Heart right ventricle (tissue), 16 donors: ENCODE data around the gene CCDC18. TPM values are rescaled to one million over a fixed set of nuclear protein-coding genes. Genes with fewer than 3 reads are reported as not detected.

Experiments
- ATAC-seq, 8 donors: fragments of 200-7000 bp; cut with Tn5 transposase; one replicate each; pipeline ENCODE4 v1.9.1; 2020; ENCODE audit warnings: mild to moderate bottlenecking in 8 of 8, moderate library complexity in 8 of 8, moderate number of reproducible peaks in 1 of 8
- DNase-seq, 2 donors: peaks; one replicate each; pipeline ENCODE4 v3.0.0-alpha.2; 2020
- H3K27ac ChIP-seq, 10 donors: fragments of 200-600 bp; sonication (generic) in 2 of 10; one replicate each; pipeline versions ENCODE4 v1.5.0 to v1.8.0; 2020 to 2022; ENCODE audit warnings: mild to moderate bottlenecking in 3 of 10
- H3K27me3 ChIP-seq, 7 donors: fragments of 200-600 bp; one replicate each; pipeline ENCODE4 v1.8.0; 2021 to 2022; ENCODE audit warnings: mild to moderate bottlenecking in 2 of 7
- H3K36me3 ChIP-seq, 9 donors: fragments of 200-600 bp; sonication (generic) in 1 of 9; one replicate each; pipeline versions ENCODE4 v1.5.0 to v1.8.0; 2020 to 2022; ENCODE audit warnings: mild to moderate bottlenecking in 2 of 9
- H3K4me1 ChIP-seq, 9 donors: fragments of 200-600 bp; sonication (generic) in 1 of 9; one replicate each; pipeline versions ENCODE4 v1.5.0 to v1.8.0; 2020 to 2022; ENCODE audit warnings: mild to moderate bottlenecking in 4 of 9
- H3K4me3 ChIP-seq, 10 donors: fragments of 200-600 bp; sonication (generic) in 2 of 10; one replicate each; pipeline versions ENCODE4 v1.5.0 to v1.8.0; 2020 to 2022; ENCODE audit warnings: mild to moderate bottlenecking in 7 of 10, moderate library complexity in 2 of 10
- H3K9me3 ChIP-seq, 11 donors: fragments of 200-600 bp in 10 of 11; sonication (generic) in 2 of 11; one replicate each; pipeline versions ENCODE4 v1.5.0 to v1.8.0; 2013 to 2022; ENCODE audit warnings: mild to moderate bottlenecking in 2 of 11, control low read depth in 1 of 11, moderate library complexity in 1 of 11
- CTCF ChIP-seq, 9 donors: fragments of 200-600 bp; sonication (generic) in 2 of 9; IDR thresholded peaks; one replicate each; pipeline versions ENCODE4 v1.5.0 to v1.8.0; 2021 to 2022; ENCODE audit warnings: antibody characterized with exemption in 9 of 9, mild to moderate bottlenecking in 5 of 9, moderate library complexity in 1 of 9
- WGBS, 2 donors: extraction: QIAGEN DNeasy Blood & Tissue Kit; methylation state at CpG; one replicate each; pipeline ENCODE4 v1.1.7; 2013; ENCODE audit warnings: inconsistent platforms in 1 of 2; 5-methylcytosine and 5-hydroxymethylcytosine counted together
- intact Hi-C, 10 donors: fragments of 100-400 bp; cut with DNase I; formaldehyde crosslinking; loops; one replicate each; pipeline versions ENCODE4 v1.11.1 to v1.14.2; 2022
- long read RNA-seq, 3 donors: library from polyadenylated mRNA; unstranded; transcript quantifications; one replicate each; pipeline ENCODE4 v2.0.0, GENCODE V29; 2020 to 2021
- polyA plus RNA-seq, 2 donors: library from polyadenylated mRNA; stranded (reverse); fragments of 200-250 nt; gene quantifications; one replicate each; pipeline ENCODE4 v1.2.3, GENCODE V29; 2013
- total RNA-seq, 10 donors: library from RNA; stranded (reverse); fragmentation: NEBNext Ultra II Directional in 3 of 10; extraction: Animal tissue kit (Norgen Biotek cat#: 25700) in 3 of 10; gene quantifications; one replicate each; pipeline versions ENCODE4 v1.2.1 to v1.2.4, GENCODE V29; 2021 to 2023
- donor health status: Arrhythmogenic right ventricular cardiomyopathy.
- donor health status: ischemic (EF 13 %, LVEDD 7.1; RV severe dilation, severe dysfunction).
- donor health status: healthy with polysubstance abuse.
- donor health status: DM: no; HTN: yes; CAD: no.
- donor health status: DM: no; HTN: no; CAD: no.
- donor health status: ischemic (EF 25% LVEDD 6.9; RV normal size, moderate dysfunction).
- donor health status: ischemic (EF 25% LVEDD 5.7; RV mildly dilated, moderate dysfunction).
- donor health status: healthy.
- donor health status: DM: yes; HTN: yes; CAD: no.
- donor health status: Ischemic cardiomyopathy.
- donor health status: ischemic (EF 35%, LVEDD 5.7; RV mildly dilated, moderate dysfunction).
- donor health status: nonischemic (EF 11% LVEDD 7.7; RV severe dilation, severe dysfunction).
- donor health status: DM: yes; HTN: yes; CAD: no.
- donor health status: PGD.
- donor health status: ischemic (EF 29% LVEDD 5.4; RV normal size, mild dysfunction).
- donor health status: nonischemic (EF 23%, LVEDD 6.1; RV moderate dilation, normal function).

The CCDC18 gene, protein sequence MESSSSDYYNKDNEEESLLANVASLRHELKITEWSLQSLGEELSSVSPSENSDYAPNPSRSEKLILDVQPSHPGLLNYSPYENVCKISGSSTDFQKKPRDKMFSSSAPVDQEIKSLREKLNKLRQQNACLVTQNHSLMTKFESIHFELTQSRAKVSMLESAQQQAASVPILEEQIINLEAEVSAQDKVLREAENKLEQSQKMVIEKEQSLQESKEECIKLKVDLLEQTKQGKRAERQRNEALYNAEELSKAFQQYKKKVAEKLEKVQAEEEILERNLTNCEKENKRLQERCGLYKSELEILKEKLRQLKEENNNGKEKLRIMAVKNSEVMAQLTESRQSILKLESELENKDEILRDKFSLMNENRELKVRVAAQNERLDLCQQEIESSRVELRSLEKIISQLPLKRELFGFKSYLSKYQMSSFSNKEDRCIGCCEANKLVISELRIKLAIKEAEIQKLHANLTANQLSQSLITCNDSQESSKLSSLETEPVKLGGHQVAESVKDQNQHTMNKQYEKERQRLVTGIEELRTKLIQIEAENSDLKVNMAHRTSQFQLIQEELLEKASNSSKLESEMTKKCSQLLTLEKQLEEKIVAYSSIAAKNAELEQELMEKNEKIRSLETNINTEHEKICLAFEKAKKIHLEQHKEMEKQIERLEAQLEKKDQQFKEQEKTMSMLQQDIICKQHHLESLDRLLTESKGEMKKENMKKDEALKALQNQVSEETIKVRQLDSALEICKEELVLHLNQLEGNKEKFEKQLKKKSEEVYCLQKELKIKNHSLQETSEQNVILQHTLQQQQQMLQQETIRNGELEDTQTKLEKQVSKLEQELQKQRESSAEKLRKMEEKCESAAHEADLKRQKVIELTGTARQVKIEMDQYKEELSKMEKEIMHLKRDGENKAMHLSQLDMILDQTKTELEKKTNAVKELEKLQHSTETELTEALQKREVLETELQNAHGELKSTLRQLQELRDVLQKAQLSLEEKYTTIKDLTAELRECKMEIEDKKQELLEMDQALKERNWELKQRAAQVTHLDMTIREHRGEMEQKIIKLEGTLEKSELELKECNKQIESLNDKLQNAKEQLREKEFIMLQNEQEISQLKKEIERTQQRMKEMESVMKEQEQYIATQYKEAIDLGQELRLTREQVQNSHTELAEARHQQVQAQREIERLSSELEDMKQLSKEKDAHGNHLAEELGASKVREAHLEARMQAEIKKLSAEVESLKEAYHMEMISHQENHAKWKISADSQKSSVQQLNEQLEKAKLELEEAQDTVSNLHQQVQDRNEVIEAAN (N-terminal part only)
- 1 to 10 TPM; 2.0 to 4.8 (median 3.0) TPM for total RNA-seq
- 1 to 10 TPM; 1.4 to 6.8 TPM for polyA plus RNA-seq
- long read RNA-seq, donor 1, partial matches to known transcripts: 2 of 4 reads
- long read RNA-seq, donor 1, other reads (novel, unspliced or antisense): 2 of 4 reads
- long read RNA-seq, donor 2, partial matches to known transcripts: 1 of 2 reads
- long read RNA-seq, donor 2, other reads (novel, unspliced or antisense): 1 of 2 reads
- long read RNA-seq, donor 3, partial matches to known transcripts: 1 of 6 reads
- long read RNA-seq, donor 3, other reads (novel, unspliced or antisense): 5 of 6 reads

DNA sequence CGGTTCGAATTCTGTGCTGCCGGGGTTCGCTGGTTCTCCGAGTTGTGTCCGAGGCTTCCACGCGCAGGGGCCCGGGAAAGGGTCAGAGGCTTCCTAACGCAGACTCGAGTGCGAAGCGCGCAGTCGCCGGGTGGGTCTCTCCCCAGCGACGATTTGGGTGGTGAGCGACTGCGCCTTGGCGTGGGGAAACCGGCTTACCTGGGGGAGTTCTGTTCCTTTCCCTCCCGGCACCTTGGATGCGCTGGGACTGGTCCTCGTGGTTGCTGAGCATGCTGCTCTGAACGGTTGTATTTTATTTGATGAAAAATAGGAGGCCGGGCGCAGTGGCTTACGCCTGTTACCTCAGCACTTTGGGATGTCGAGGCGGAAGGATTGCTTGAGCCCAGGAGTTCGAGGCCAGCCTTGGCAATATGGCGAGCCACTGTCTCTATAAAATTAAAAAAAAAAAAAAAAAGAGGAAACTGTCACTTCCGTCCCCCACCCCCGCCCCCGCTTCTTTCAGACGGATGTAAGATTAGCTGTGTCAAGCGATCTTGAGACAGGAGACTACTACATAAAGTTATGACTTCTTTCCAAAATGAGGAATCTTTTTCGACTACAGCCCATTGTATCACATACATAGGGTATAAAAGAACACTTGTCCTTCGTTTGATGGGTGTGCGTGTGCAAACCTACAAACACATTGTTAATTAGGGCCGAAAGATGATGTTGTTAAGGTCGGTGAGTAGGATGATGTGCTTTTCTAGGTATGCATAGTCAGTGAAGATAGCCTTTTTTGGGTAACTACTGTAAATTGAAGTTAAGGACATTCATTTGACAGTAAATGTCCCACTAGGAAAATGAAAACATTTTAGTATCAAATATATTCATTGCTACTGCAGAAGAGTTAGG is at the start of gene CCDC18:
CCDC18 (plus strand) TSS at position 2 of the 891 bp plus-strand sequence. CDS start 2,638 bp downstream, outside the sequence.
- no peak for ATAC-seq
- WGBS, 2 donors: 2% methylated on average over 43 of the region's 43 CpGs

DNA sequence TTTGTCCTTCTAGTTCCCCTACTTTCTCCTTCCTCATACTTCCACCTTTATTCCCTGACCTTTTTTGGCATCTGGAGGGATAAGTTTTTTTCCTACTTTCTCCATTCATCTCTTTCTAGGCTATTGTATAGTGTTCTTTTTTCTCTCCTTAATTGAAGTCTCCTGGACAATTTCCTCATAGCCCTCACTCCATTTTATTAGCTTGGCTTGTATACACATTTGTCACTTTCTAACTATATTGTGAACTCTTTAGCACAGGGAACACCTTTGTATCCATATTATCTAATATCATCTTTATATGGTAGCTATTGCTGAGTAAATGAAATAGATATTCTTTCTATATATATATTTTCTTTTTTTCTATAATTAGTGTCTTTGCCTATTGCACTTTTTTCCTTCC is 47.9 kb upstream of the CCDC18 start:
- peaks cover 0 to 89% (median 14%) of the 10 kb centered on the region in 9 donors for H3K36me3 ChIP-seq
- H3K27ac ChIP-seq: no peak overlapping the region
- H3K27me3 ChIP-seq: no peaks in the 10 kb centered on the region
- intact Hi-C loops: no loop called here
- ATAC-seq (no peak), DNase-seq (no peak)
- H3K4me1 ChIP-seq: peaks cover 0 to 9% (median 0%) of the 10 kb centered on the region in 9 donors
- TF ChIP-seq CTCF (IDR thresholded peaks at IDR 0.05): no peak
- H3K4me3 ChIP-seq: no peak overlapping the region
- no peaks in the 10 kb centered on the region for H3K9me3 ChIP-seq

More for the DNA sequence above, at the start of gene CCDC18:
- no peak for TF ChIP-seq CTCF (IDR thresholded peaks at IDR 0.05)
- Histone ChIP-seq H3K27me3 (no peaks in the 10 kb centered on the region), H3K36me3 (peaks cover 0 to 12% (median 0%) of the 10 kb centered on the region in 9 donors), H3K4me1 (peaks cover 0 to 40% (median 25%) of the 10 kb centered on the region in 9 donors), H3K9me3 (no peaks in the 10 kb centered on the region), H3K4me3 (peak within 1 kb of the TSS; percentile 63 to 91 (median 81)), H3K27ac (peak within 1 kb of the TSS; percentile 93 to 99 (median 98))
- intact Hi-C loops: loop anchor here in 2 of 10 donors (5.0 kb wide), 2 partner anchors 104 to 166 kb away; partner anchors contain the start of genes DR1 (in 1 of the 2) and MTF2 (in 1 of the 2)
- DNase-seq: no peak

DNA sequence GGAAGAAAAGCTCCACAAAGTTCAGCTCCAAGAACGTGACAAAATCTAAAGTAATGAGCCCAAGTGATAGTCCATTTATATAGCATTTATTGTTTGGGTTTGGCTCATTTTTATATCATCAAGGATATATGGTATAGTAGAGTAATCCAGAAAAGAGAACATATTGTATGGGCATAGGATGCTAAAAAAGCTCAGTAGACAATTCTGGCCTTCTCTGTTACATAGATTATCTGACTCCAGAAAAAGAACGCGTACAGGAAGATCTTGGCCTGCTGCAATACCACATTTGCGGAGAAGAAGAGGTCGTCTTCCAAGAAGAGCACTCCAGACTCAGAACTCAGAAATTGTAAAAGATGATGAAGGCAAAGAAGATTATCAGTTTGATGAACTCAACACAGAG is 44.1 kb upstream of the CCDC18 start:
- ATAC-seq (no peak), DNase-seq (no peak)
- Histone ChIP-seq H3K4me3 (no peak overlapping the region), H3K27ac (no peak overlapping the region), H3K36me3 (peaks cover 0 to 95% (median 14%) of the 10 kb centered on the region in 9 donors), H3K27me3 (no peaks in the 10 kb centered on the region), H3K9me3 (no peaks in the 10 kb centered on the region), H3K4me1 (no peaks in the 10 kb centered on the region)
- intact Hi-C loops: no loop called here
- WGBS, 2 donors: 92 to 94% methylated on average over 5 of the region's 5 CpGs
- no peak for TF ChIP-seq CTCF (IDR thresholded peaks at IDR 0.05)
